ENCODE measurements around the gene ALK.

Gene ALK

DNA sequence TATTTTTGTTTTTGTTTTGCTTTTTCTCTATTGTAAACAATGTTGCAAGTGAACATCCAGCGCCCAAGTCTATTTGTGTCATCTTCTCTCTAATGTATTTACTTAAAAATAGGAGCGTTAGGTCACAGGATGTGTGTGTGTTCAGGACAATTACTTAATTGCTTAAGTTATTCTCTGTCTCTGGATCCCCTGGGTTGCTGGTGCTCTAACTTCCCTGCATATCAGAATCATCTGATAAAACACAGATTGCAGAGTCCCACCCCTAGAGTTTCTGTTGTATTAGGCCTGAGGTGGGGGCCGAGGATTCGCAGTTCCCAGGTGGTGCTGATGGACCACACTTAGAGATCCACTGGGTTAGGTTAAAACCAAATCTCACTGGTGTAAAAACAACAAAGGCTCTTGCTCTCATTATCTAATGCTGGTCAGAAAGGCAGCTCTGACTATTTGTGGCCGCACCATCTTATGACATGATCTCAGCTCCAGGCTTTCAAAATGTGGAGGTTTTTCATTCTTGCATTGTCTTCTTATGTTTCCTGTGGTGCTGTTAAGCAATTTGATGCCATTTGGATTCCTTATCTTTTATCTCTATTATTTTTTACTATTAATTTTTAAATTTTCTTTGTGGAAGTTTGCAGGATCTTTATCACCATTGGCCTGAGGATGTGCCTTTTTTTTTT lies 718.4 kb downstream of the ALK start:
- DNase-seq (ENCODE audit: low read depth in 2 of 2): no peak

GRCh38 chr2:29201979-29202378 lies 719.4 kb downstream of the ALK start:
- DNase-seq (ENCODE audit: low read depth in 2 of 2): no peak

DNA sequence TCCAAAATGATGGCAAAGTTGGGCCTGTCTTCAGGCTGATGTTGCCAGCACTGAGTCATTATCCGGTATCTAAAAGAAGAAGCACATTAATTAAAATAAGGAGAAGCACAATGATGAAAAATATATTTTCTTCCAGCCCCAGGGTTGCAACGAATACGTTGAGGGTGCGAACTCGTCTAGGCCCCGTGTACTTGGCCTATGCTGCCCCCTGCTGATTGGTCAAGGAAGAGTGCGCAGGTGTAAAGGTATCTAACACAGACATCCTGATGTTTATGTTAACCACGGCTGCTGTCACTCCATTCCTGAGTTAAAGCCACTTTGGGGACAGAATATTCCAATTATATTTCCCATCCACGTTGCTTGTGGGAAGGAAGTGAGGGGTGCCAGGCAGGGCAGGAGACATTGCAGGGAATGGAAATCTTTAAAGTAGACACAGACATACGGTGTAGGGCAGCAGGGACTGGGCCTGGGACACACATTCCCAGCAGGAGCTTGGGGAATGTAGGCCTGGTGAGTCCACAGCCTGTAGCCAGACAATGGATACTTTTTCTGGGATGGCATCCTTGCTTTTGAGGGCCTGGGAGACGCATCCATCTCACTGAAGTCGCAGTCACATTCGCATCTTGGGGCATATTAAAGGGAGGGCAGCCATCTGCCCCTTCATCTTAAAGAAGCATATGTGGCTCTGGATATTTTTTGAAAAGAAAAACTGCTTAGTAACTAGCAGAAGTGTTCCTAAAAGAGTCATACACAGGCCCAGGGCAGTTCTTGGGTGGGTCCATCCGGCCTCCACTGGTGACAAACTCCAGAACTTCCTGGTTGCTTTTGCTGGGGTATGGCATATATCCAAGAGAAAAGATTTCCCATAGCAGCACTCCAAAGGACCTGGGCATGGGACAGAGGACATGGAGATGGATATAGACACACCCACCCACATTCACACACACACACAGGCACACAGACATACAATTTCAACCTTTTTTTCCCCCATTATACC lies 724.3 kb downstream of the ALK start:
- DNase-seq (ENCODE audit: low read depth in 2 of 2): peak; percentile 43 to 61

DNA sequence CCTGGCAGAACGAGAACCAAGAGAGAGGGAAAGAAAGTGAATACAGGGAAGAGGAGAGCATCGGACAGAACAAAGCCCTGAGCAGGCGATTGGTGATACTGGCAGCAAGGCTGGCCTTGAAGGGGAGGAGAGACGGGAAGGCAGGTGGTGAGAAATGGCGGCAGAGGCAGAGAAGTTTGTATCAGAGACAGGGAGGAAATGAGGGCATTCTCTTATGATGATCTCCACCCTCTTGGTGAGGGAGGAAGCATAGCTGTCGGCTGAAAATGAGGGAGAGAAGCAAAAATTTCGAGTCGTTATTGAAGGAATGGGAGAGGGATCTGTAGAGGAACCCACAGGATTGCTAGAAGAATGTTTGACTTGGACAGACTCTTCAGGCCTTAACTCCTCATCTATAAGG lies 725.6 kb downstream of the ALK start:
- DNase-seq (ENCODE audit: low read depth in 2 of 2): no peak

GRCh38 chr2:29193681-29194080 lies 727.7 kb downstream of the ALK start:
- no peak for DNase-seq (ENCODE audit: low read depth in 2 of 2)

GRCh38 chr2:29193111-29193510 lies 728.3 kb downstream of the ALK start:
- no peak for DNase-seq (ENCODE audit: low read depth in 2 of 2)

DNA sequence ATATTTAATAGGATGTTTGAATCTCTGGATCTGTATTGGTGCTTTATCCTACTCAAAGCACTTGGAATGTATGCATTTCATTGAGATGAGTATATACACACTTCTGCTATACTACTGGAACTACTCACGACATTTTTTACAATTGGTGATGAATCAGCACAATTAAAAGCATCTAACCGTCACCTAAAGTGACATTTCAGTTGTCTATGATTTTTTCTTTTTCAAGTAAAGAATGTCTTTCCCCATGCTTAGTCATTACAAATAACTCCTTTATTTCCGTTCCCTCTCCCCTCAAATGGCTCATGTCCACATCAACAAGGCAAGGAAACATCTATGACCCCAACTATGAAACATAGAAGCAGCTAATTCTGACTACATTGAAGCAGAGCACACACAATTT lies 728.9 kb downstream of the ALK start:
- DNase-seq (ENCODE audit: low read depth in 2 of 2): no peak

DNA sequence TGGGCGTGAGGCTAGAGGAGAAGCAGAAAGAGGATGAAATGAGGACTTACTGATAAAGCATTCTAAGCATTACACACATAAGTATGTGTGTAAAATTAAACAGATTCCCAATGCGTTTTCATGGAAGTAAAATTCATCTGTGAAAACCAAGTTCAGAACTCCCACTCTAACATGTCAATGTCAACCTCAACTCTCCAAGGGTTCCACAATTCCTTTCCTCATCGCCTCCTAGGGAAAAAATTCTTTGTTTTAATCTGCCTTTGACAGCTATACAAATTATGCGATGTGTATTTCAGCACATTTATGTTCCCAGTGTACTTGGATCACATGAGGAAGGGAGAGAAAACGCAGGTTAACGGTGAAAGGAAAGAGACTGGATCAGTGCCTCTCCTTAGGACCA lies 729.6 kb downstream of the ALK start:
- DNase-seq (ENCODE audit: low read depth in 2 of 2): no peak

- DNase-seq (ENCODE audit: low read depth in 2 of 2): no peak
Measured at GRCh38 chr2:29189052-29189451, 732.3 kb downstream of the ALK start.

- no peak for DNase-seq (ENCODE audit: low read depth in 2 of 2)
Measured at GRCh38 chr2:29187926-29188325, 733.5 kb downstream of the ALK start.

DNA sequence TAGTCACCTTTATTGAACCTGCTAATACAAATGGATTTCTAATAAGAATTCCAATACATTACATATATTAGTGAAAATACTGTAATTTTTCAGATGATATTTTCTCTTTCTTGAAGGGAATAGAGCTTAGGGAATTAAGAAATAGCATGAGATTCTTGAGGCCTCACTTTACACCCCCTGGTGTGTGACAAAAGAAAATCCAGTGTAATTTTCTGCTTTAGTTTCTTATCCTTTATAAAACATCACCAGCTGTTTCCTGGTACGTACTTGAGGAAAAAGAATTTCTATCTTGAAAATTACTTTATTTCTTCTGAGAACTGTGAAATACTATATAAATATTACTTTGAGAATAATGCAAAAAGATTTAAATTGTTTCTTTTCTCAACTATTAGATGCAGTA lies 734.6 kb downstream of the ALK start:
- DNase-seq (ENCODE audit: low read depth in 2 of 2): no peak

DNA sequence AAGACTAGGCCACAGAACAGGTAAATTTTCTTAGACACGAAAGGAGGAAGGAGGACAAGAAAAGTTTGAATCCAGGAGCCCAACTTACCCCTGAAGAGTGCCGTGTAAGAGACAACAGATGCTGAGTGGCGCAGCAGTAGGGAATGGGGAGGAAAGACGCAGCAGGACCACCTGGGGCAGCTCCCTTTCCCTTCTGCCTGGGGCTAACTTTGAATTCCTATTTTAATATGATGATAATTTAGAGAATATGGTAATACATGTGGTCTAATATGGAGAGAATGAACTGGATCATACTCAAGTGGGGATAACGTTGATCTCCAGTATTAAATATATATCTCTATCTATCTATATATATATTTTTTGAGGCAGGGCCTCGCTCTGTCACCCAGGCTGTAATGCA lies 736.9 kb downstream of the ALK start:
- no peak for DNase-seq (ENCODE audit: low read depth in 2 of 2)

GRCh38 chr2:29182920-29183319 lies 738.5 kb downstream of the ALK start:
- DNase-seq (ENCODE audit: low read depth in 2 of 2): no peak

- no peak for DNase-seq (ENCODE audit: low read depth in 2 of 2)
Measured at GRCh38 chr2:29182334-29182733, 739.1 kb downstream of the ALK start.

DNA sequence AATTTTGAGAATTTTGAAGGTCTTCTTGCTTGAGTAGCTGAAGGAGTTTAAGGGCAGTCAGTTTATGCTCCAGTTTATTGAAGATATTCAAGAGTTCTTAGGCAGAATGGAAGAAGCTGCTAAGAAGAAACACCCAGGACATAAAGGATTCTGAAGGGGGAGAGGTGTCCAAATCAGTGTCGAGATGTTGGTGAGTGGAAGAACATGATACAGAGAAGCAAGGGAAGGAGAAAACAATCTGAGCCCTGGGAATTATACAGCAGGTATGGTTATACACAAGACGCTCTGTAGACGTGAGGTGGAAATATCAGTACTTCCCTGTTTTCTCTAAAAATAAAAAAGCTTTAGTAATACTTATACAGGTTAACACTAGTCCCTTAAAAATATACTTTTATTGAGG lies 746.0 kb downstream of the ALK start:
- DNase-seq (ENCODE audit: low read depth in 2 of 2): no peak

- DNase-seq (ENCODE audit: low read depth in 2 of 2): no peak
Measured at GRCh38 chr2:29174937-29175336, 746.4 kb downstream of the ALK start.

DNA sequence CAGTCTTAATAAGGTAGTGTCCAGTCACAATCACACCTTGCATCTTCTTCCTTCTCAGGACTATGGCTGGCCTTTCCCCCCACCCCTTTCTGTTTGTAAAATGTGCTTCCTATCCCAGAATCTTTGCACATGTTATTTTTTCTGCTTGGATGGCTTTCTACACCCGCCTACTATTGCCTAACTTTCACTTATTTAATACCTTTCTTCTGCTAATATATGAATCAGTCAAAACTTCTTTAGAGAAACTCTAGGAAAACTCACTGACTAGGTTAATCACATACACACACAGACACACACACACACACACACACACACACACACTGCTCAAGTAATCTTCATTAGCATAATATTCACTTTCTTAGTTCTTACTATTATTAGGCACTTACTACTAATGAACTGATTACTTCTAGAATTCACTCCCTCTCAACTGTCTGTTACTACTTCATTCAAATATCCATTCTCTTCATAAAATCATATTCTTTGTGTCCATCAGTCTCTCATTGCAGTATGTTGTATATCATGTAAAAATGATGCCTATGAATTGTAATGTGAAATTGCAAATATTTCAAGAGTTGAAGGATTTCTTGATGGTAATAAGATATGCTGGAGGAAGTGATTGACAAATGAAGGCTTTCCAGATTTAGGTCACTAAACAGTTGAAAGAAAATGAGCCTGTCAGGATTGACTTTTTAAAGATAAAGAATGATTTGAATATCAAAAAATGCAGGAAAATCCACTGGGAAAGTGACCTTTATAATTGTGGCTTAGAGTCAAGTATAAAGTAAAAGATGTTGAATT lies 754.9 kb downstream of the ALK start:
- no peak for DNase-seq (ENCODE audit: low read depth in 2 of 2)

GRCh38 chr2:29165362-29166241 lies 755.8 kb downstream of the ALK start:
- DNase-seq (ENCODE audit: low read depth in 2 of 2): no peak

DNA sequence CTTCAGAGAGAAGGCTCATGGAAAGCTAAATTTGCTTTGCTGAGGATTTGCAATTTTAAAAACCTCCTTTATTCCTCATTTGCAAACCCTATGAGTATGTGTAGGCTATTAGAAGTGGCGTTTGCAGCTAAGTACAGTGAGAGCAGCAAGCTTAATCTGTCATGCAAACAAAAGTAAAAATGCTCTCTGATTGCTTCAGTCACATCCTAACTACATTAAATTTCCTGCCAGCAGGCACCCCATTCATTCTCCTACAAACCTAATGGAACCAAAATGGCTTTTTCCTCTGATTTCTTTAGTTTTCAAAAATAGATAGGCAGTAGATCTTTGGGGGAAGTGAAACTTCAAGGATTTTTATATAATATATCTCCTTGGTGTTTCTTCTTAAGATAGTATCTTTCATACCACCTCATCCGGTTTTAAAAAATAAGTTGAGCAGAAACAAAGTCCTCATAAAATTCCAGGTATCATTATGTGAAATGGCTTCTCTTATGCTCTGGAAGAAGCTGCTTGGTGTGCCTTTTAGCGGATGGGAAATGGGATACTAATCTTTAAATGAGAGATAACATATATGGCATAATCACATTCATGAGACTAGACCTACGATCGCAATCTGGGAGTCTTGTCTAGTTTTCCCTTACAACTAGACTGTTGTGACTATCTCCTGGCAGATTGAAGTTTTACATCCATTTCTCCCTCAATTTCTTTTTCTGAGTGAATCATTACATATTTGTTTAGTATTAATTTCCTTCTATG lies 757.1 kb downstream of the ALK start:
- no peak for DNase-seq (ENCODE audit: low read depth in 2 of 2)

GRCh38 chr2:29162204-29162928 lies 759.0 kb downstream of the ALK start:
- DNase-seq (ENCODE audit: low read depth in 2 of 2): no peak
